ENCODE results near the gene PIM1.

PIM1 gene

DNA sequence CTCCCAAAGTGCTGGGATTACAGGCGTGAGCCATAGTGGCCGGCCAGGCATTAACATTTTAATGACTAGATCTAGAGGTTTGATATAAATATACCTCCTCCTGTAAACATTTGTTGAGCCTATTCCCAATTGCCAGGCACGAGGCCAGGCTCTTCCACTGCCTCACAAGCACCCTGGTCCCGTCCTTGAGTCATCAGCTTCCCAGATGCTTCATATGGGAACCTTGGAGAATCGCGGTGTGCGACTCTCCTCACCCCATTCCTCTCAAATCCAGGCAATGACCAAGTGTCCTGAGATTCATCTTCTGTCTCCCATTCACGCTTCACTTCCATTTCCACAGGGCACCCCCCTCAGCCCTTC, 35.9 kb upstream of the PIM1 start:
- TF ChIP-seq, protein P1, sequence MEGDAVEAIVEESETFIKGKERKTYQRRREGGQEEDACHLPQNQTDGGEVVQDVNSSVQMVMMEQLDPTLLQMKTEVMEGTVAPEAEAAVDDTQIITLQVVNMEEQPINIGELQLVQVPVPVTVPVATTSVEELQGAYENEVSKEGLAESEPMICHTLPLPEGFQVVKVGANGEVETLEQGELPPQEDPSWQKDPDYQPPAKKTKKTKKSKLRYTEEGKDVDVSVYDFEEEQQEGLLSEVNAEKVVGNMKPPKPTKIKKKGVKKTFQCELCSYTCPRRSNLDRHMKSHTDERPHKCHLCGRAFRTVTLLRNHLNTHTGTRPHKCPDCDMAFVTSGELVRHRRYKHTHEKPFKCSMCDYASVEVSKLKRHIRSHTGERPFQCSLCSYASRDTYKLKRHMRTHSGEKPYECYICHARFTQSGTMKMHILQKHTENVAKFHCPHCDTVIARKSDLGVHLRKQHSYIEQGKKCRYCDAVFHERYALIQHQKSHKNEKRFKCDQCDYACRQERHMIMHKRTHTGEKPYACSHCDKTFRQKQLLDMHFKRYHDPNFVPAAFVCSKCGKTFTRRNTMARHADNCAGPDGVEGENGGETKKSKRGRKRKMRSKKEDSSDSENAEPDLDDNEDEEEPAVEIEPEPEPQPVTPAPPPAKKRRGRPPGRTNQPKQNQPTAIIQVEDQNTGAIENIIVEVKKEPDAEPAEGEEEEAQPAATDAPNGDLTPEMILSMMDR (IDR thresholded peaks at IDR 0.05; ENCODE audit: low read depth, low read length), result no peak
- H3K4me3 ChIP-seq (ENCODE audit: low read depth, low read length), result peak overlapping the region; percentile 40

DNA sequence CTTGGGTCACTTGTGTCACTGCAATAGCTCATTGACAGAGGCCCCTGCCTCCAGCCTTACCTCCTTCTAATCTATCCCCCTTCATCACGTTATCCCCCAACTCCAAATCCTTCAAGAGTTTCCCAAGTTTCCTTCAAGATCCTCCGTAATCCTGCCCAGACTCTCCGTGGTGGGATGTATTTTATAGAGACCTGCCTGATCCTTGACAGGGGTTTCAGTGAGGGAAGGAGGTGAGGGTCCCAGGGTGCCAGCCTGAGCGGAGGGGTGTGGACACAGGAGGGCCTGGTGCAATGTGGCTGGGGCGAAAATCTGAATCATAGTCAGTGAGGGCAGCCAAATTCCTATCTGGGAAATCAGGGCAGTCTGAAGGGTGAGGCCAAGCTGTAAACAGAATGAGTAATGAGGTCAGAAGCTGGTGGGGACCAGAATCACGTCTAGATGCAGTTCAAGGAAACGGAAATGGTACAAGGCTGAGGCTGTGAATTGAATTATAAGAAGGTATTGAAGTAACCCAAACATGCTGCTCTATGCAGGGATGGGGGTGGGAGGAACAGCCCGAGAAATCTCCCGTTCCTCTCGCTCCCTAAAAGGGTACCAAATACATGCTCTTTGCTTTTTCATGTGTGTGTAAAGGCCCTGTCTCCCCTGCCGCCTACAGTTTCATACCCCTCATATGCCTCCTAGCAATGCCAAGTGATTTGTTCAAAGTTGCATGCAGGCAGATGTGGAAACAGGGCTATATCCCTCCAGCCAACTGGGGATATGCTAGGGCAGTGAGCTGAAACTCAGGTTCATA, 35.4 kb upstream of the PIM1 start:
- TF ChIP-seq, protein P1 (IDR thresholded peaks at IDR 0.05; ENCODE audit: low read depth, low read length), result 0 out of 2 replicates have a peak, but pooled peaks have one; percentile 4
- H3K4me3 ChIP-seq (ENCODE audit: low read depth, low read length), result peak overlapping the region; percentile 40

DNA sequence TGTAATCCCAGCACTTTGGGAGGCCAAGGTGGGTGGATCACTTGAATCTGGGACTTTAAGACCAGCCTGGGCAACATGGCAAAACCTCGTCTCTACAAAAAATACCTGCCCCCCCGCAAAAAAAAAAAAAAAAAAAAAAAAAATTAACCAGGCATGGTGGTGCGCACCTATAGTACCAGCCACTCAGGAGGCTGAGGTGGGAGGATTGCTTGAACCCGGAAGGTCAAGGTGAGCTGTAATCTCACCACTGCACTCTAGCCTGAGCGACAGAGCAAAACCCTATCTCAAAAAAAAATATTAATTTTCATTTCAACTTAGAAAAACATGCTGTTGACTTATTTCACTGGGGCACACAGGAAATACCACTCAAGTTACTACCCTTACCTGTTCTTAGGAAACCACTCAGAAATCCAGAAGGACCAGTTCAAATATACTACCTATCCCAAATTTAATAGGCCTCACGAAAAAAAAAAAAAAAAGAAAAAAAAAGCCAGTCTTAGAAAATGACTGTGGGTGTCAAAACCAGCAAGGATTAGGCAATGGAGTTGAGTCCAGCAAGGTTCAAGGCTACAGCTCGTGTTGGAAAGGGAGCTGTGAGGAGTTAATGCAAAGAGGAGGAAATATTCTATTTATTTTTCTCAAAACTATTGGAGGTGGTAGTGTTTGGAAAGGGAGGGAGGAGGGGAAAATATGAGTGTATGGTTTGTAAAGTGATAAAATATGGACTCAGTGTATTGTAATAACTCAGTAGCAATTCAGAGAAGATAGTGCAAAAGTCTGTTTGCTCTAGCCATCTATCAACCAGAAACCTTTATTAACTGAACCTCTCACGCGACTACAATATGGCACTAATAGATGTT, 33.9 kb upstream of the PIM1 start:
- TF ChIP-seq, protein P1 (IDR thresholded peaks at IDR 0.05; ENCODE audit: low read depth, low read length), result no peak
- H3K4me3 ChIP-seq (ENCODE audit: low read depth, low read length), result no peak overlapping the region

DNA sequence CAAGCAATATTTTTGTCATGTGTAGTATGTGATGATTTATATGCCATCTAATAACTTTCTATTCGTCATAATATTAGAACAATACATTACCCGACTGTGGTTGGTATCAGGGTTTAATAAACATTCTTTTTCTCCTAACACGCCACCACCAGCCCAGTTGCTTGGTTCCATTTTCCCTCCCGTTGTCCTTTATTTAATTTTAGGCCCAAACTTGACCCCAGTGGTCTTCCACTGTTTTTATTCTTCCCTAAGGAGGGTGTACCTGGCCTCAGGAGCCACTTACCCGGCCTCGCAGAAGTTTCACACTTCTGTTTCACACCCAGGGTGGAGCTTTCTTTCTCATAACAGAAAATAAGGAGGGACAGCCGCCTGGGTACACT, 33.1 kb upstream of the PIM1 start:
- TF ChIP-seq, protein P1 (IDR thresholded peaks at IDR 0.05; ENCODE audit: low read depth, low read length), result no peak
- peak overlapping the region; percentile 40 for H3K4me3 ChIP-seq (ENCODE audit: low read depth, low read length)

DNA sequence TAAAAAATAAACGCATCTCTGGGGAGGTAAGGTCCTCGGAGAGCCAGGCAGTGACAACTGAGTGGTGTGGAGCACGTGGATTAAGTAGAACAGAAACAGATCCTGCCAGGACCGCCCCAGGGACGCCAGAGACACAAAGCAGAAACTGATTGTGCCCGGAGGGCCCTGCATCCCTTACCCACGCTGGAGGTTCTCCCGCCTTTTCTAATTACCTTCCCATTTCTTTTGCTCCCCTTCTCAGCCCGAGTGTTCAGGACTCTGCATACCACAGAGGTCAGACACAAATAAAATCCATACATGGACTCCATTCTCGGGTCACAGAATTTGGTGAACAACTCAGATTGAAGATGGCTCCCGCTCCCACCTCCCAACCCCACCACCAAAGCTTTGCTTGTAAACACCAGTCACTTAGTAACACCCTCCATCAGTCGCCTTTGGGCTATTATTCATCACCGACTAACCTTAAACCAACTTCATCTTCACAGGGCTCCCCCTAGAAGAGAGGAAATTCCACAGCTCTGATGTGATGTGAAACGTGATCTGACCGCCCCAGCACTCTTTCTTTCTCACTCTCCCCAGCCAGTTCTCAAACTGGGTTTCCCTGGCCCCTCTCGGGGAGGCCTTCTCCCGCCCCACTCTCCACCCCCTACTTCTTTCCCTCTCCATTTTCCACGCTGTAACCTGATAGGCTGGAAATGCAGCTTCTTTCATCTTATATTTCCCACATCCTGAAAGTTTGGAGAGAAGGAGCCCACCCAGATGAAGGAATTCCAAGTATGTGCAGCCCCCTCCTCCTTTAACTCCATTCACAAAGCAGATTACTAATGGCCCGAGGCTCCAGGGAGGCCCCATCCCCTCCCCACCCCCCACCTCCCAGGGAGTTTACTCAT, 32.5 kb upstream of the PIM1 start:
- TF ChIP-seq, protein P1 (IDR thresholded peaks at IDR 0.05; ENCODE audit: low read depth, low read length), result no peak
- H3K4me3 ChIP-seq (ENCODE audit: low read depth, low read length), result peak overlapping the region; percentile 45

DNA sequence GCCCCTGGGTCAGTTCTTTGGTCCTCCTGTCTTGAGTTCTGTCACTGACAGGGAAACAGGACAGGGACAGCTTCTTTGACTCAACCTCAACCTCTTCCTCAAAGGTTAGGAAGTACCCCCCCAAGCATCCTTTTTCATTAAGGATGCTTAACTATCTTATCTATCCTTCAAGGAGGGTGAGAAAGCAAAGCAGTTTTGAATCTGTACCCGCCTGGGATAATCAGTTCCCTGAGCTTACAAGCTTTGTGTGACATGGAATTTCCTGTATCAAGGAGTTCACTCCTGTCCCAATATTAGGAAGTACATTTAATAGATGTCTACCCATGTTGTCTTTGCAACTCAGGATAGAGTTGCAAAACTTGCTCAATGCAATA, 31.1 kb upstream of the PIM1 start:
- TF ChIP-seq, protein P1 (IDR thresholded peaks at IDR 0.05; ENCODE audit: low read depth, low read length), result no peak
- no peak overlapping the region for H3K4me3 ChIP-seq (ENCODE audit: low read depth, low read length)

Measured in WI38 (cell line).